PFSK-1 (cell line): ENCODE data around the gene KIF13A.

Source experiments
- FOXP2 ChIP-seq: optimal IDR thresholded peaks from 2 replicates; pipeline ENCODE3; 2011; ENCODE audit warnings: borderline replicate concordance, control low read depth, inconsistent platforms; ENCODE audit not compliant: insufficient read depth; ENCODE audit errors: extremely low read length, extremely low read depth
- POLR2AphosphoS5 ChIP-seq: IDR thresholded peaks from 2 replicates; pipeline ENCODE4 v1.6.1; 2012; ENCODE audit warnings: low read depth, mild to moderate bottlenecking, control low read depth, low read length, moderate library complexity
- SIN3A ChIP-seq: IDR thresholded peaks from 2 replicates; pipeline ENCODE4 v1.6.1; 2012; ENCODE audit warnings: mild to moderate bottlenecking, low read length, moderate library complexity, borderline replicate concordance; ENCODE audit not compliant: insufficient read depth
- TAF1 ChIP-seq: IDR thresholded peaks from 2 replicates; pipeline ENCODE4 v1.6.1; 2012; ENCODE audit warnings: low read length, control low read depth, borderline replicate concordance; ENCODE audit not compliant: insufficient read depth
- TF ChIP-seq, protein P1 (sequence below), 2 experiments: IDR thresholded peaks; 2 replicates each; pipeline versions ENCODE4 v1.6.1 to v1.8.0; 2011 to 2012; ENCODE audit warnings: low read depth in 2 of 2, low read length in 2 of 2, control low read depth in 1 of 2, inconsistent platforms in 1 of 2, mild to moderate bottlenecking in 1 of 2, moderate library complexity in 1 of 2; ENCODE audit not compliant: insufficient read depth in 1 of 2

The KIF13A gene

DNA sequence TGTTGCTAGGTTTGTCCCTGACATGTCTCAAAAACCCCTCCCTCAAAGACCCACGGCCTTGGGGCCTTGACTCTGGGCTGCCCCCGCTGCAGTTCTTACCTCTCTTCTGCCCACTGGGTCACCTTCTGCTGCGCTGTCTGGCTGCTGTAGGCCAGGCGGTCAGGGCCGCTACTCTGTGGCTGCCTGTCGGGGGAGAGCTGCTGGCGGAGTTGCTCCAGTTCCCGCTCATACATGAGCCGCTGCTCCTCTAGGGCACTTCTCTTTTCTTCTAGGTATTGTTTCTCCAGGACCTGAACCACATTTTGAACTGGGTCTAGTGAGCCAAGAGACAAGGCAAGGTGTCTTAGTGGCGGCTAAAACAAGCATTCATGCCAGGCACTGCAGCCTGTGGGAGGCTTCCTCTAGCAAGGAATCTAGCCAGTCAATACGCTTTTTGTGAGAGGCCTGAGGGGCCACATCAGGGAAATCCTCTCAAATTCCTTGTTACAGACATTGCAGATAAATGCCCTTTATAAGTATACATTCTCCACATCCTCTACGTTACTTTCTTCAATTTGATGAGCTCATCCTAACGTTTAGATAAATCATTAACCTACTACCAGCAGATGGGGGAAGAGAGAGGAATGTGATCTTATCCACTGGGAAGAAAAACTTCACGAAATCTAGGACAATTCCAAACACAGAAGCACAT, 170.4 kb downstream of the KIF13A start:
- TF ChIP-seq SIN3A (no peak), FOXP2 (no peak), TAF1 (no peak), POLR2AphosphoS5 (no peak)
- TF ChIP-seq, protein P1, sequence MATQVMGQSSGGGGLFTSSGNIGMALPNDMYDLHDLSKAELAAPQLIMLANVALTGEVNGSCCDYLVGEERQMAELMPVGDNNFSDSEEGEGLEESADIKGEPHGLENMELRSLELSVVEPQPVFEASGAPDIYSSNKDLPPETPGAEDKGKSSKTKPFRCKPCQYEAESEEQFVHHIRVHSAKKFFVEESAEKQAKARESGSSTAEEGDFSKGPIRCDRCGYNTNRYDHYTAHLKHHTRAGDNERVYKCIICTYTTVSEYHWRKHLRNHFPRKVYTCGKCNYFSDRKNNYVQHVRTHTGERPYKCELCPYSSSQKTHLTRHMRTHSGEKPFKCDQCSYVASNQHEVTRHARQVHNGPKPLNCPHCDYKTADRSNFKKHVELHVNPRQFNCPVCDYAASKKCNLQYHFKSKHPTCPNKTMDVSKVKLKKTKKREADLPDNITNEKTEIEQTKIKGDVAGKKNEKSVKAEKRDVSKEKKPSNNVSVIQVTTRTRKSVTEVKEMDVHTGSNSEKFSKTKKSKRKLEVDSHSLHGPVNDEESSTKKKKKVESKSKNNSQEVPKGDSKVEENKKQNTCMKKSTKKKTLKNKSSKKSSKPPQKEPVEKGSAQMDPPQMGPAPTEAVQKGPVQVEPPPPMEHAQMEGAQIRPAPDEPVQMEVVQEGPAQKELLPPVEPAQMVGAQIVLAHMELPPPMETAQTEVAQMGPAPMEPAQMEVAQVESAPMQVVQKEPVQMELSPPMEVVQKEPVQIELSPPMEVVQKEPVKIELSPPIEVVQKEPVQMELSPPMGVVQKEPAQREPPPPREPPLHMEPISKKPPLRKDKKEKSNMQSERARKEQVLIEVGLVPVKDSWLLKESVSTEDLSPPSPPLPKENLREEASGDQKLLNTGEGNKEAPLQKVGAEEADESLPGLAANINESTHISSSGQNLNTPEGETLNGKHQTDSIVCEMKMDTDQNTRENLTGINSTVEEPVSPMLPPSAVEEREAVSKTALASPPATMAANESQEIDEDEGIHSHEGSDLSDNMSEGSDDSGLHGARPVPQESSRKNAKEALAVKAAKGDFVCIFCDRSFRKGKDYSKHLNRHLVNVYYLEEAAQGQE (IDR thresholded peaks at IDR 0.05; ENCODE audit: insufficient read depth in 1 of 2, low read depth in 2 of 2, low read length in 2 of 2), result no peak

GRCh38 chr6:17813542-17813941, 173.9 kb downstream of the KIF13A start:
- no peak for TF ChIP-seq TAF1
- TF ChIP-seq POLR2AphosphoS5, result no peak
- TF ChIP-seq, protein P1 (IDR thresholded peaks at IDR 0.05; ENCODE audit: insufficient read depth in 1 of 2, low read depth in 2 of 2, low read length in 2 of 2), result no peak
- no peak for TF ChIP-seq SIN3A
- no peak for TF ChIP-seq FOXP2

- TF ChIP-seq SIN3A (no peak), TAF1 (no peak), POLR2AphosphoS5 (no peak), FOXP2 (no peak)
- TF ChIP-seq, protein P1 (IDR thresholded peaks at IDR 0.05; ENCODE audit: insufficient read depth in 1 of 2, low read depth in 2 of 2, low read length in 2 of 2), result no peak
Measured at GRCh38 chr6:17812311-17812710, 175.1 kb downstream of the KIF13A start.

GRCh38 chr6:17808609-17809008, 178.8 kb downstream of the KIF13A start:
- no peak for TF ChIP-seq FOXP2
- no peak for TF ChIP-seq TAF1
- TF ChIP-seq, protein P1 (IDR thresholded peaks at IDR 0.05; ENCODE audit: insufficient read depth in 1 of 2, low read depth in 2 of 2, low read length in 2 of 2), result no peak
- no peak for TF ChIP-seq SIN3A
- TF ChIP-seq POLR2AphosphoS5, result no peak
